DMS53 treated with DMSO at 0.1 percent for 48 hours (cell line): Measurements from ENCODE around the gene ULK2.
"Not testable (repeated sequence)": the region's sequence is repeated elsewhere in the genome, so short reads cannot be mapped to it uniquely, and the experiment has no call there.

ENCODE experiments used
- DNase-seq: peaks from one replicate; lab custom pipeline; 2025; ENCODE audit not compliant: unreplicated experiment; lab: John Stamatoyannopoulos, UW

Gene ULK2

GRCh38 chr17:19867329-19868078 is at the start of gene ULK2:
ULK2 (minus strand) TSS chr17:19867936; CDS start chr17:19867417, 519 bp downstream.
- peak; percentile 19 for DNase-seq

- no peak for DNase-seq
Observed at GRCh38 chr17:19915245-19915978, 47.7 kb upstream of the ULK2 start.

- DNase-seq = no peak
Observed at GRCh38 chr17:19911033-19911432, 43.3 kb upstream of the ULK2 start.

- DNase-seq = no peak
Observed at GRCh38 chr17:19909139-19909538, 41.4 kb upstream of the ULK2 start.

GRCh38 chr17:19905502-19905901 is 37.8 kb upstream of the ULK2 start:
- DNase-seq = no peak

GRCh38 chr17:19904924-19905323 is 37.2 kb upstream of the ULK2 start:
- DNase-seq = no peak

- no peak for DNase-seq
Observed at GRCh38 chr17:19904412-19904811, 36.7 kb upstream of the ULK2 start.

GRCh38 chr17:19900809-19901208 is 33.1 kb upstream of the ULK2 start:
- DNase-seq = no peak

GRCh38 chr17:19897903-19898302 is 30.2 kb upstream of the ULK2 start:
- DNase-seq = no peak

GRCh38 chr17:19897090-19897837 is 29.5 kb upstream of the ULK2 start:
- no peak for DNase-seq

- DNase-seq = no peak
Observed at GRCh38 chr17:19896679-19897078, 28.9 kb upstream of the ULK2 start.

- not testable (repeated sequence) for DNase-seq
Observed at GRCh38 chr17:19890554-19890953, 22.8 kb upstream of the ULK2 start.

GRCh38 chr17:19890001-19890400 is 22.3 kb upstream of the ULK2 start:
- not testable (repeated sequence) for DNase-seq

- no peak for DNase-seq
Observed at GRCh38 chr17:19886116-19886515, 18.4 kb upstream of the ULK2 start.

GRCh38 chr17:19883537-19884215 is 15.9 kb upstream of the ULK2 start:
- DNase-seq = no peak

GRCh38 chr17:19880393-19880792 is 12.7 kb upstream of the ULK2 start:
- DNase-seq = no peak

GRCh38 chr17:19877364-19877945 is 9.7 kb upstream of the ULK2 start:
- DNase-seq = no peak

- DNase-seq = no peak
Observed at GRCh38 chr17:19876529-19877161, 8.9 kb upstream of the ULK2 start.

- no peak for DNase-seq
Observed at GRCh38 chr17:19874256-19874655, 6.5 kb upstream of the ULK2 start.

- no peak for DNase-seq
Observed at GRCh38 chr17:19873346-19873745, 5.6 kb upstream of the ULK2 start.
